Loucy (cell line): ENCODE data around the gene ANO1.

Experiments
- CTCF ChIP-seq: fragments of 200-600 bp; sonication (generic); conservative IDR thresholded peaks from 2 replicates; pipeline ENCODE4 v1.5.1; 2014; ENCODE audit warnings: mild to moderate bottlenecking, antibody characterized with exemption, low read length
- EZH2phosphoT487 ChIP-seq: fragments of 200-600 bp; IDR thresholded peaks from 2 replicates; pipeline ENCODE4 v1.6.1; 2018; ENCODE audit warnings: antibody characterized with exemption, mild to moderate bottlenecking, moderate library complexity, borderline replicate concordance

DNA sequence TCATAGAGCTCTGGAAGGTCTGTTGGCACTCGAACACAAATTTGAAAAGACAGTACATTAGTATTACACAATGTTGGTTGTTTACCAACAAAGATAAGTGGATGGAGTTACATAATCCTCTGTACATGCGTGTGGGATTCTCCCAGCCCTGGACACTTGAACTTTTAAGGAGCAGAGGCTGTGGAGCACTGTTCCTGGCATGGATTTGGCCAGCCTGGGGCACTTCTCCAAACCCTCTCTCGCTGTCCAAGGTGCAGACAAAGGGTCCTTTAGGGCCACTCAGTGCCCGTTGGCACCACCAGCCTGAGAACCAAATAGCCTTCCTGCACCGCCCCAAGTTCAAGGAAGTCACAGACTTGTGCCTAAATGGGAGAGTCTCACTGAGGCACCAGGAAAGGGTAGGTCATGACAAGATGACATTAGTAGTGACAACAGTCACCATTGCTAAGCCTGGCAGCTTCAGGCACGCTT is 1.6 kb upstream of the ANO1 start:
- no peak for TF ChIP-seq CTCF
- TF ChIP-seq EZH2phosphoT487 = no peak
